ENCODE data around the gene SLC35D1. TPM values are rescaled to one million over a fixed set of nuclear protein-coding genes. Genes with fewer than 3 reads are reported as not detected.
"Not testable (repeated sequence)": the region's sequence is repeated elsewhere in the genome, so short reads cannot be mapped to it uniquely, and the experiment has no call there.

The SLC35D1 gene
- total and polyA plus RNA-seq, 9 of the 15 experiments (the other 6 are each of a cell fraction or from before 2014, with no cell fraction given): 2.3 to 10.4 (median 6.4) TPM

DNA sequence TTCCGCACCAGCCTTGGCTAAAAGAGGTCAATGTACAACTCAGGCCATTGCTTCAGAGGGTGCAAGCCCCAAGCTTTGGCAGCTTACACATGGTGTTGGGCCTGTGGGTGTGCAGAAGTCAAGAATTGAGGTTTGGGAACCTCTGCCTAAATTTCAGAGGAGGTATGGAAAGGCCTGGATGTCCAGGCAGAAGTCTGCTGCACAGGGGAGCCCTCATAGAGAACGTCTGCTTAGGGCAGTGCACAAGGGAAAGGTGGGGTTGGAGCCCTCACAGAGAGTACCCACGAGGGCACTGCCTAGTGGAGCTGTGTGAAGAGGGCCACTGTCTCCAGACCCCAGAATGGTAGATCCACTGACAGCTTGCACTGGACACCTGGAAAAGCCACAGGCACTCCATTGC lies 13.7 kb upstream of the SLC35D1 start:
- H2AFZ ChIP-seq (ENCODE audit: low read depth, low read length); H3K4me1 ChIP-seq (replicated peaks in 1 of 2; ENCODE audit: control insufficient read depth in 2 of 2, insufficient read depth in 2 of 2, low read length in 2 of 2); H3K9me1 ChIP-seq (ENCODE audit: control insufficient read depth, insufficient read depth, low read length); DNase-seq (ENCODE audit: extremely low read depth in 1 of 4, low spot score in 3 of 4); H3K36me3 ChIP-seq (ENCODE audit: control insufficient read depth, insufficient read depth, low read length); CTCF ChIA-PET (ENCODE audit: low intra/inter-chr PET ratio); H3K4me3 ChIP-seq; BruUV-seq (replicated peaks); intact Hi-C loops (cut with micrococcal nuclease); H3K79me2 ChIP-seq (ENCODE audit: control insufficient read depth, insufficient read depth, low read length); in situ Hi-C loops (cut with MboI); H3K9ac ChIP-seq (ENCODE audit: insufficient read depth in 1 of 2, low read depth in 2 of 2, low read length in 2 of 2); H3K27ac ChIP-seq (ENCODE audit: extremely low read depth, low read depth, low read length); FAIRE-seq; H3K27me3 ChIP-seq (ENCODE audit: control insufficient read depth in 2 of 2, insufficient read depth in 2 of 2, low read length in 2 of 2); H3K4me2 ChIP-seq (ENCODE audit: insufficient read depth, low read length); H4K20me1 ChIP-seq (replicated peaks; ENCODE audit: control insufficient read depth, insufficient read depth, low read length); H3K9me3 ChIP-seq (replicated peaks; ENCODE audit: control insufficient read depth, insufficient read depth, low read depth, low read length): not testable (repeated sequence)
- TF ChIP-seq CBX3 (IDR thresholded peaks at IDR 0.05; ENCODE audit: borderline replicate concordance in 1 of 2, low read length in 2 of 2) (peak in 1 of 2 experiments; percentile 96; a peak in 2 of 3 replicates), CBX5 (IDR thresholded peaks at IDR 0.05; ENCODE audit: borderline replicate concordance, low read depth) (peak; percentile 95), TRIM28 (IDR thresholded peaks at IDR 0.05) (peak; percentile 86), CBX1 (IDR thresholded peaks at IDR 0.05; ENCODE audit: low read depth) (0 out of 2 replicates have a peak, but pooled peaks have one; percentile 63), ZFP36 (IDR thresholded peaks at IDR 0.05; ENCODE audit: low read depth, low read length, partially characterized antibody) (peak; percentile 51)
- TF ChIP-seq, protein P1, sequence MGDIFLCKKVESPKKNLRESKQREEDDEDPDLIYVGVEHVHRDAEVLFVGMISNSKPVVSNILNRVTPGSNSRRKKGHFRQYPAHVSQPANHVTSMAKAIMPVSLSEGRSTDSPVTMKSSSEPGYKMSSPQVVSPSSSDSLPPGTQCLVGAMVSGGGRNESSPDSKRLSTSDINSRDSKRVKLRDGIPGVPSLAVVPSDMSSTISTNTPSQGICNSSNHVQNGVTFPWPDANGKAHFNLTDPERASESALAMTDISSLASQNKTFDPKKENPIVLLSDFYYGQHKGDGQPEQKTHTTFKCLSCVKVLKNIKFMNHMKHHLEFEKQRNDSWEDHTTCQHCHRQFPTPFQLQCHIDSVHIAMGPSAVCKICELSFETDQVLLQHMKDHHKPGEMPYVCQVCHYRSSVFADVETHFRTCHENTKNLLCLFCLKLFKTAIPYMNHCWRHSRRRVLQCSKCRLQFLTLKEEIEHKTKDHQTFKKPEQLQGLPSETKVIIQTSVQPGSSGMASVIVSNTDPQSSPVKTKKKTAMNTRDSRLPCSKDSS (IDR thresholded peaks at IDR 0.05; ENCODE audit: low read depth, partially characterized antibody): peak; percentile 89
- ATAC-seq: peak; percentile 48; the same call in 1 of the 3 replicates
- POLR2A ChIA-PET: interaction anchor here (0.6 kb wide), 1 partner anchor 8 kb away, joined by 4 read pairs; no protein-coding TSS in a partner anchor
- 36% methylated on average over 3 of the region's 3 CpGs for WGBS (ENCODE audit: insufficient coverage, low coverage, missing lambda C conversion rate)
